Activated CD4-positive, alpha-beta T cell treated with anti-CD3 and anti-CD28 coated beads, Interleukin-2, amount 50 U/mL, for 4 hours (primary cell): Measurements from ENCODE around the gene RIMS4.

Experiments
- DNase-seq, 2 experiments: peaks; one replicate each; pipeline ENCODE4 v3.0.0-alpha.2; 2020

The RIMS4 gene

DNA sequence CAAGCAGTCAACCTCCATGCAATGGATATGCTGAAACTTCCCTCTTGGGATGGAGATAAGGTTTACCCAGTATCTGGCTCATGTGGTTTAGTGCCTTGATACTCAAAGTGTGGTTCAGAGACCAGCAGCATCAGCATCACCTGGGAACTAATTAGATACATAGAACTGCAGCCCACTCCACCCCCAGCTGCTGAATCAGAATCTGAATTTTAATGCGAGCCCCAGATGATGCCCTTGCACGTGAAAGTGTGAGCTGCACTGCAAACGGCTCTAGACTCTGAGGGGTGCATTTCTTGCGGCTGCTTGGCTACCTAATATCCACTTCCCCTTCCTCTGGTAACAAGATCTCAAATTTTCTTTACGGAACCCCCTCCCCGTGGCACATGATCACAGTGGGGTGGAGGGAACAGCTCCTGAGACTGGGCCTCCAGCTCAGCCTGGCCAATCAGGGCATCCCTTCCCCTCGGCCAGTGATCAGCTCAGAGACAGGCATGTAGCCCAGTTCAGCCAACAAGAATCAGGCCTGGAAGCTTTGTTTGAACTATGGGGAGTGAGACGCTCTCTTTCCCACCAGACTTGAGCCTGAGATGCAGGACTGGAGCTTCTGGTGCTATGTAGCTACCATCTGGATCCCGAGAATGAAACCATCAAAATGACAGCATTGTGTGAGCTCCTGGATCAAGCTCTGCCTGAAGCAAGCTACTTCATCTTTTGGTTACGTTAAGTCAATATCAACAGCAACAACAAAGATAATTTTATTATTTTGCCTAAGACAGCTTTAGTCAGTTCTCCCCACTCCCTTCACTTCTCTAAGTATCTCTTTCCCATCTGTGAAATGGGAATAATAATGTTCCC is 51.9 kb downstream of the RIMS4 start:
- DNase-seq: no peak

DNA sequence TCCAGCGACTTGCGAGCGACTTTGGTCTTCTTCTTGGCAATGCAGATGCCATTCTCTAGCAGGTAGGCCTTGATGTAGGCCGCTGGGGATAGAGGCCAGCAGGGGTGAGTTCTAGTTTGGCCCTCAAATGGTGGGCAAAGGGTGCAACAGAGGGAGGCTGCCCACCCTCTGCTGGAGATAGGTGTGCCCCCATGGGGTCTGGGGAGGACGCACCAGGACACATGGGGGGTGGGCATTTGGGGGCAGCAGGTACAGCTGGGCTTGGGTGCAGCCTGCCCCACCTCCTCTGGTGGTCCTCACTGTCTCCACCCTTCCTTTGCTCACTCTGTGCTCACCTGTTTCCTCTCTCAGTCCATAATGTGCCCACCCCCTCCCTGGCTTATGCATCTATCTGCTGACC is 53.4 kb downstream of the RIMS4 start:
- no peak for DNase-seq

DNA sequence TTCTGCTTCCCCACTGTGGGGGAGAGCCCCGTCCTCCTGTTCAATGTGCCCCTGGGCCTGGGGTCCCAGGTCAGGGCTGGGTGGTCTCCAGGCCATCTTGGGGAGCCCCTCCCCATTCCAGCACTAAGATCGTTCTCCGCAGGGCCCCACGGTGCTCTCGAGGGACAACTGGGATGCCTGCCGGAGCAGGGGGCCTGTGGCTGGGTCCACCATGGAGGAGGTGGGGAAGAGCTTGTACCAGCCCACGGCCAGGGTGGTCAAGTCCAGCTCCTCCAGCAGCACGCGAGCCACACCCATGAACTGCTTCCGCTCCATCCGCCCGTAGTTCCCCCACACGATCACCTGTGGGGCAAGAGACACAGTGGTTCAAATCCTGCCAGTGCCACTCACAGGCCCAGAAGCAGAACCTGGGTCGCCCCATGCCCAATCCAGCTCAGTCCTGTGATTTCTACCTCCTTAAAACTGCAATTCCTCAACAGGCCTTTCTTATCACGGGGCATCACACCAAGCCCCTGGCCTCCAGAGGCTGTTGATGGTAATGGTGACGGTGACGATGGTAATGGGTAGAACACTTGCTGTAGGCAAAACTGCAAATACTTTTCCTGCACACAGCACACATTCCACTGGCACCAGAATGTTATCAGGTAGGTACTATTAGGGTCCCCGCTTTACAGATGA is 54.2 kb downstream of the RIMS4 start:
- no peak for DNase-seq

DNA sequence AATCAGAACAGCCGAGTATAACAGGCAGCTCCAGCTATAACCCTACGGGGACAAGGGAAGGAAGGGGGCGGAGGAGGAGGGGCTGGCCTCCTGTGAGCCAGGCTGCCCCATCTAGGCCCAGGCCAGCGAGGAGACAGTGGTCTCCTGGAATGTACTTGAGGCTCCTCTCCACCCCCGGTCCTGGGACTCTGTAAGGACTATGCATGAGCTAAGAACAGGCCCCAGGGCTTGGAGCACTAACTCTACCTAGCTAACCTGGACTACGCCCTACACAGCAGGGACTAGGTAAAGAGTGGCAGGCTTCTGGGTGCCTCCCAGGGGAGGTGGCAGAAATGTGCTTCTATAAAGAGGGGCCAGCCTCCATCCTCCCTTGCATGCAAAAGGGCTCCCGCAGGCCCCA is 55.8 kb downstream of the RIMS4 start:
- no peak for DNase-seq

DNA sequence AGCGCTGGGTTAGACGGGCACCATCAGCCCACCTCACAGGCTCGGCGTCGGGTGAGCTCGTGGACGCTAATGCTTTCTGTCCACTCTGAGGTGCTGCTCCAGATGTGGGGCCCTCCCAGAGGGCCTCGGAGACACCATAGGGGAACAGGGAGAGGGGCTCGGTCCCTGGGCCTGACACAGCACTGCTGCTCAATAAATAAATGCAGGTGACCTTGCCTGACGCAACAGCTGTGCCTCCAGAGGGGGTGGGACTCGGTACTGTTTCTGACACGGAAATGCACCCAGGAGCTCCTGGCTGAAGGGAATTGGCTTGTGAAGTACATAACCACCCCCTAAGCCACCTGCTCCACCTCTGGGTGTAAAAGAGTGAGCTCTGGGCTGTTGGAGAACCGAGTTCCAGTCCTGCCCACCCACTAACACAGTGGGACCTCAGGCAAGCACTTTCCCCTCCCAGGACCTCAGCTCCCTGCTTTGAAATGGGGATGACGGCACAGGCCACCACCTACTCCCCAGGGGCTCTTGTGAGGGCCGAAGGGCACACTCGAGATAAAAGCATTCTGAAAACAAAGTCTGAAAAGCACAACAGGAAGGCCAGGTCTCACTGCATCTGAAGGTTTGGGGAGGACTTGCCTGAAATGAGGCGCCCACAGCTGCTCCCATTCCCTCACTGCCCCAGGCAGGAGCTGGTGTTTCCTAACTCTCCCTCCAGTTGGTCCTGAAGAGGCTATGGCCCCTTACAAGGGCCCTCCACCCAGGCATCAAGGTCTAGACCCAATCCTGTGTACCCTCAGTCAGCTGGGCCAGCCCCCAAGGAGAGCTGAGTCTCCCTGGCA is 58.0 kb downstream of the RIMS4 start:
- DNase-seq: no peak

DNA sequence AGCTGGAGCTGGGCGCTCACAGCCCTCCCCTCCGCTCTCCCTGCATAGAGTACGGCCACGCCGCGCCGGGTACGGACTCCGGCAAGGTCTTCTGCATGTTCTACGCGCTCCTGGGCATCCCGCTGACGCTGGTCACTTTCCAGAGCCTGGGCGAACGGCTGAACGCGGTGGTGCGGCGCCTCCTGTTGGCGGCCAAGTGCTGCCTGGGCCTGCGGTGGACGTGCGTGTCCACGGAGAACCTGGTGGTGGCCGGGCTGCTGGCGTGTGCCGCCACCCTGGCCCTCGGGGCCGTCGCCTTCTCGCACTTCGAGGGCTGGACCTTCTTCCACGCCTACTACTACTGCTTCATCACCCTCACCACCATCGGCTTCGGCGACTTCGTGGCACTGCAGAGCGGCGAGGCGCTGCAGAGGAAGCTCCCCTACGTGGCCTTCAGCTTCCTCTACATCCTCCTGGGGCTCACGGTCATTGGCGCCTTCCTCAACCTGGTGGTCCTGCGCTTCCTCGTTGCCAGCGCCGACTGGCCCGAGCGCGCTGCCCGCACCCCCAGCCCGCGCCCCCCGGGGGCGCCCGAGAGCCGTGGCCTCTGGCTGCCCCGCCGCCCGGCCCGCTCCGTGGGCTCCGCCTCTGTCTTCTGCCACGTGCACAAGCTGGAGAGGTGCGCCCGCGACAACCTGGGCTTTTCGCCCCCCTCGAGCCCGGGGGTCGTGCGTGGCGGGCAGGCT is 60.1 kb downstream of the RIMS4 start:
- no peak for DNase-seq

DNA sequence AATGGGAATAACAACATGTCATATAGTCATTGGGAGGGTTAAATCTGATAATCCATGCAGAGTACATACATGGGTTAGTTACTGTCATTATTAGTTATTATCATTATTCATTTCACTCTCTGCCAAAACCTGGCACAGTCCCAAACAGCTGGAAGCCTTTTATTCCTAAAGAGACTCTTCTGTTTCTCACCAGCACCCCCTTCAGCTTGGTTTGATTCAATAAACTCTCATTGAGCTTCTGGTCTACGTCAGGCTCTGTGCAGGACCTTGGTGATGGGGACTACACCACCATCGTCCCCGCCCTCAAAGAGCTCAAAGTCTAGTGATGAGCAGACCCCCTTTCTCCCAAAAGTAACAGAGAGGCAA is 62.4 kb downstream of the RIMS4 start:
- no peak for DNase-seq

DNA sequence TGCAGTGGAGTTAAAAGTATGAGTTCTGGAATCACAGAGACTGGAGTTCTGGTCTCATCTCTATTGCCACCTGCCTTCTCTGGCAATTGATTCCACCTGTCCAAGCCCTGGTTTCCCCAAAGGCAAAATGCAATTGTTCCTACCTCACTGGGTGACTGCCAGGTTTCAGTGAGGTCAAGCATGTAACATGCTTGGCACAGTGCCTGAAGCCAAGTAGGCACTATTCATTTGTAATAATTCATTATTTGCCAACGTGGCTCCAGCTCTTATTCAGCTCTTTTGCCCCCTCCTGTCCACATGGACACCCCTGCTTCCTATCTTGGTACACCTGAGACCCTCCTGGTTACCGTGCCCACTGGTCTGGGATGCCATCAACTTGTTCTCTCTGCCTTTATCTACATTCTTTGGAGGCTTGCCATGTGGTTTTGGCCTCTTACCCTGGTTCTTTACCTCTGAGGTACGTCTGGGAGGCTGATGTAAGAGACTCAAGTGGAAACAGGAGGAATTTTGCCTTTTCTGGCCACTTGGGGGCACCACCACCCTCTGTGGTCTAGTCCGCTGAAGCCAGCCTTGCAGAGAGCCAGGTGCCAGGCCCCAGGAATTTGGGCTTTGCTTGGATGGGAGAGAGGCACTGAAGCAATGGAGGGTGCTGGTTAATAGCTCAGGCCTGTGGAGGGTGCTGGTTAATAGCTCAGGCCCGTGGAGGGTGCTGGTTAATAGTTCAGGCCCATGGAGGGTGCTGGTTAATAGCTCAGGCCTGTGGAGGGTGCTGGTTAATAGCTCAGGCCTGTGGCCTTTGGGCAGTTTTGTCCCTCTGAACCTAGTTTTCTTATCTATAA is 63.0 kb downstream of the RIMS4 start:
- DNase-seq: peak; percentile 49 to 58

DNA sequence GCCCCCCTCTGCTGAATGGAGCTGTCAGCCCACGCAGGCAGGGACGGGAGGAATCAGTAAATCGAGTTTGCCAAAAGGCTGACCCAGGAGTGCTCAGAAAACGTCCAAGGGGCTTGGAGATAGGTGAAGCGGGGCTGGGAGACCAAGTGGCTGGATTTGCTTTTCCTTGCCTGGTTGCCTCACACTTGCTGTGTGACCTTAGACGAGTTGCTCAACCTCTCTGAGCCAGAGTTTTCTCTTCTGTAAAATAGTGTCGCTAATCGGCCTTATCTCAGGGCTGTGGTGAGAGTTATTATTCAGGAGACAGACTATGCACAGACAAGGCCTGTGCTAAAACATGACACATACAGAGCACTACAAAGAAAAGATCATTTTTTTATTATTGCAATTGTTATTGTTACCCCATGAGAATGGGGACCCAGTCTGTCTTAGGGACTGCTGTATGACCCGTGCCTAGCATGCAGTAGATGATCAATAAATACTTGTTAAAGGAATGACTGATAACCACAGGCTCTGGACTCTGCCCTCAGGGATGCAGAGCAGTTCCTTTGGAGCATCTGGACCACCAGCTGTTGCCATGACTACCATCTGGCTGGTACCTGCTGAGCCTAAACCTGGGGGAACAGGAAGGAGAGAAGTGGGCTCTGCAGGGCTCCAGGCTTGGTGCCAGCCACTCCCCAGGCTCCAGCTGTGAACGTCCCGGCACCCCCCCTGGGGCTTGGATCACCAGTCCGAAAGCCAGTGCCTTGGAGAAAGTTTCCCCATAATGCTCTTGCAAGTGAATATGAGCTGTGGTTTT is 63.8 kb downstream of the RIMS4 start:
- no peak for DNase-seq

DNA sequence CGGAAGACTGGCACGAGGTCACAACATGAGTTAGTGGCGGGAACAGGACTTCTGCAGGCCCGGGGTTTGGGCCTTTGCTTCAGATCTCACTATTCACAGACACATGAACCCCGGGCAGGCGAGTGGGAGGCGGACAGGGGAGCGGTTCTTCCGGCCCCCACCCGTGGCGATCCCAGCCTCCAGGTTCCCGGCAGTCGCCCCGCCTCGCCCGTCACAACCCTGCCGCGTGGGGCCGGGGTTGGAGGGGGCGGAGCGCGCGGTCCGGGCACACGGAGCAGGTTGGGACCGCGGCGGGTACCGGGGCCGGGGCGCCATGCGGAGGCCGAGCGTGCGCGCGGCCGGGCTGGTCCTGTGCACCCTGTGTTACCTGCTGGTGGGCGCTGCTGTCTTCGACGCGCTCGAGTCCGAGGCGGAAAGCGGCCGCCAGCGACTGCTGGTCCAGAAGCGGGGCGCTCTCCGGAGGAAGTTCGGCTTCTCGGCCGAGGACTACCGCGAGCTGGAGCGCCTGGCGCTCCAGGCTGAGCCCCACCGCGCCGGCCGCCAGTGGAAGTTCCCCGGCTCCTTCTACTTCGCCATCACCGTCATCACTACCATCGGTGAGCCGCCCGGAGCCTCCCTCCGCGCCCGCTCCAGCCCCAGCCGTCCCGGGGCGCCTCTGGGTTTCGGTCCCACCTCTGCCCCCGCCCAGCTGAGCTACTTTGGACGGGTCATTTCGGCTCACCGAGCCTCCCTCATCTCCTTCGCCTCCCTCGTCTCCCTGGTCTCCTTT is 64.6 kb downstream of the RIMS4 start, which contains the start of gene KCNK15:
KCNK15 (plus strand) TSS at position 268 of the 769 bp plus-strand sequence; CDS start at position 314, 46 bp downstream.
- DNase-seq: peak; percentile 50 to 63

DNA sequence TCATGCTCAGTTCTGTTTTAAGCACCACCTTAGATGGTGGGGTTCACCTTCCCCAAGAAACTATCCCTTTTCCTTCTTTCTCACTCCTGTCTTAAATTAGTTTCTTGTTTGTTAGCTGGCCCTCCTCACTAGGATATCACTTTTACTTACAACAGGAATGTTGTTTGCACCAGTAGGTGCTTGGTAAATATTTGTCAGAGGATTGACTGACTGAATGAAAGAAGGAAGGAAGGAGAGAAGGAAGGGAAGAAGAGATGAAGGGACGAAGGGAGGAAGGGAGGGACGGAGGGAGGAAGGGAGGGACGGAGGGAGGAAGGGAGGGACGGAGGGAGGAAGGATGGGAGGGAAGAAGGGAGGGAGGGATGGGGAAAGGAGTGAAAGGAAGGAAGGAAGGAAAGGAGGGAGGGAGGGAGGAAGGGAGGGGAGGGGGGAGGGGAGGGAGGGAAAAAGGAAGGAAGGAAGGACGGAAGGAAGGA is 65.2 kb downstream of the RIMS4 start:
- DNase-seq: no peak

DNA sequence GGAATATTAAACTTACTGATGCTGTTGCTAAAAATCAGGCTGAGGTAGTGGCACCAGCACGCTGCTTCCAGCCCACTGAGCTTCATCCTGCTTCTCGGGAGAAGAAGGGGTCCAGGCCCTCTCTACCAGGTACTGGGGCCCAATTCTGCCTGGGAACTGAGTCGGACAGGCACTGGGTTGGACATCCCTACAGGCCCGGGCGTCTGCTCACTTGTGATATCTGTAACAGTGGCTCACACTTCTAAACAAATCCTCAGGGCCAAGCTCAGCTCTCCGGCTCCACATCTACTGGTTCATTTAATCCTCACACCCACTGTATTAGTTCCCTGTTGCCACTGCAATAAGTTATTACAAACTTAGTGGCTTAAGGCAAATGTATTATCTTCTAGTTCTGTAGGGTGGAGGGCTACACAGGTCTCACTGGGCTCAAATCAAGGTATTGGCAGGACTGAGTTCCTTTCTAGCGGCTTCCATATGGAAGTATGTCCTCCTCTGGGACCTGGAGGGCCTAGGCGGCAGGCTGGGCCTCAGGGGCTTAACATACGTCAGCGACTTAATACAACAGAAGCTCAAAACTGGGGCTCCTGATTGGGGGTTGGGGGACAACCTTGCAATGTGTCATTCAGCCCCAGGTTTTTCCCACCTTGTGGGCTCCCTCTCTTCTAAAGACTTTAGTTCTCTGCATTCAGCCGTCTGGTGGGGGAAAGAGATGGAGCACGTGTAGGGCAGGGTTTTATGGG is 66.3 kb downstream of the RIMS4 start:
- DNase-seq: no peak

DNA sequence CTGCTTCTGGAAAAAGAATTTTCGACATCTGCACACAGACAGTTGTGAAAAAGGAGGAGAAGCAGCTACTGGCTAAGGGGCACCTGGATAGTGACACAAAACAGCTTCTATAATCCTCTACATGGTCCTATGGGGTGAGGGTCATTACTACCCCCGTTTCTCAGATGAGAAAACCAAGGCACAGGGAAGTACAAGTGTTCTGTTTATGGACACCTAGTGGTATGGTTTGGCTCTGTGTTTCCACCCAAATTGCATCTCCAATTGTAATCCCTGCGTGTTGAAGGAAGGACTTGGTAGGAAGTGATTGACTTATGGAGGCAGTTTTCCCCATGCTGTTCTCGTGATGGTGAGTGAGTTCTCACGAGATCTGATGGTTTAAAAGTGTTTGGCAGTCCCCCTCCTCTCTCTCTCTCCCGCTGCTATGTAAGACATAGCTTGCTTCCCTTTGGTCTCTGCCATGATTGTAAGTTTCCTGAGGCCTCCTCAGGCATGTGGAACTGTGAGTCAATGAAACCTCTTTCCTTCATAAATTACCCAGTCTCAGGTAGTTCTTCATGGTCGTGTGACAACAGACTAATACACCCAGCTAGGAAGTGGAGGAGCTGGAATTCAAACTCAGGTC is 67.2 kb downstream of the RIMS4 start:
- DNase-seq: no peak

DNA sequence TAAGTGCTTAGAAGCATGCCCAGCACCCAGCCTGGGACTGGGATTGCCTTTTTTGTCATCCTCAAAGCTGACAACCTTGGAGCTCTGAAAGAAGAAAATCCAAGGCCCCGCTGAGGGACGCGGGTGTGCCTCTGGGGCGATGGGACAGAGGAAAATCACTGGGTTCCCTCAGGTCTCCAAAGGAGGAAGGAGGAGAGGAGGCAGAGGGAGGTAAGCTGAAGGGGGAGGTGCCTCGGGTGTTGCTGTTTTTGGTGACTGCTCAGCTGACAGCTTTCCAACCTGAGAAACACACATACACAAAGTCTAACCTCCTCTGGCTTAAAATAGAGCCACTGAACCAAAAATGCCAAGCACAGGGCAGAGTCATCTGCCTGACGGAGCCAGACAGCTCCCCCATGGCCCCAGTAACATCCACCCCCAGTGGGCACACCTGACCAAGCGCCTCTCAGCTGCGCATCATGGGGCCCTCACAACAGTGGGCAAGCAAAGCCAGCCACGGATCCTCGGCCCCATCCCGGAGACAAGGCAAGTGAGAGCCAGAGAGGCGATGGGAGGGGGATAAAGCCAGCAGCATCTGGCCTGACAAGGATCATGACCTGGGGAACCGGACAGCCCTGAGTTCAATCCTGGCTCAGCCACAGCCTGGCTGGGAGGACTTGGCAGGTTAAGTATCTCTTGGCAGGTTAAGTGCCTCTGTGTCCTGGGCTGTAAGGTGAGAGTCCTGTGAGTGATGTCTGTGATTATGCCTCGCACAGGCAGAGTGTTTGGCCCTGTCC is 67.9 kb downstream of the RIMS4 start:
- no peak for DNase-seq

DNA sequence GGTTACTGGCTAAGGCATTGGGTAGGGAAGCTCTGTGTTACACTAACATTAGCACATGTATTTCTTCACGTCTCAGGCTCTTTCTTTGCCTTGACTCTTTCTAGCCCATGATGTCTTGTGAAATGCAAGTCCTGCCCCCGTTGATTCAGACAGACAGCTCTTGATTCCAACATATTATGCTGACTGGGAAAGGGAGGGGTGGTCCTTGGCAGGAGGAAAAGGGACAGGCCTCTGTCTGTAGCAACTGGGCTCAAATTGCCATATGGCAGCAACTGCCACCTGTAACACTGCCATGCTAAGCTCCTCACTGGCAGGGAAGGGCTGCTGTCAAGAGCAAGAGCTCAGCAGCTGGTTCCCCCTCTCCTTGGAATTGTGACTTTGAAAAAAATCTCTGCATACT is 70.4 kb downstream of the RIMS4 start:
- DNase-seq: no peak

DNA sequence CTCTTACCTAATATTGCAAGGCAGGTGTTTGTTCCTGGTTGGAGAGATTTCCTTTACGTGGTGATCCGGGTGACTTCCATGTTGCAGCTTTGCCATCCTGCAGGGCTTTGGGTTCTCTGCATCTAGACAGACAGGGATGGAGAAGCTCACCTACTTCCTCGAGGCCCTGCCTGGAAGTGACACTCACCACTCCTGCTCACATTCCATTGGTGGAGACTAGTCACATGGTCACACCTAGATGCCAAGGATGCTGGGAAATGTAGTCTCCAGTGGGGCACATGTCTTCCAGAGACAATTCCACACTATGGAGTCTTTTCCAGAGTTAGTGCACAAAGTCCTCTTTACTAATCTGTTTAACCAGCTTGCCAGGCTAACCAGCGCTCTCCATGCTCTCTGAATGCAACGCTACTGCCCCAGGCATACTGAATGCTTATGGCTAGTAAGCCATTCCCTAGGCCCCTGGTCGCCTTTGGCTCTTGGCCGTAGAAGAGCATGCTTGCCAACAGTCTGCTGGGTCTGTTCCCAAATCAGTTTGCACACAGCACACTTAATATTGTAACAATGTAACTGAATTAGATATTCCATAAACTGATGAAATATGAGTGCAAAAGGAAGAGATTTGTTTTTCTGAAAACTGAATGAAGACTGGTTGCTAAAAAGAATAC is 71.4 kb downstream of the RIMS4 start:
- peak; percentile 14 to 18 for DNase-seq

DNA sequence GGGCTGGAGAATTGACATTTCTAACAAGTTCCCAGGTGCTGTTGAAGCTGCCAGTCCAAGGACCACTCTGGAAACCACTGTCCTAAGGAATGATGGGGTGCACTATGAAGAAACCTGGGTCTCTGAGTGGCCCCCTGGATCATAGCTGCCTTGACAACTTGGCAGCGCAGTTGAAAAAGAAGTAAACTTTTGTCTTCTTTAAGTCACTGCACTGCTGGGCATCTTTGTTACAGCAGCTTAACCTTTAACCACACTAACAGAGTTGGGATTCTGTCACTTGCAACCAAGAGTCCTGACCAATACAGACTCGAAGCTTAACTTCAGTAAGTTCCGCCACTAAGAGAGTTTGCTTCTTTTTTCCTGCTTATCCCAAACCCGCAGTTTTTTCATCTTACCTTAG is 73.2 kb downstream of the RIMS4 start:
- no peak for DNase-seq
